Keratinocyte (primary cell): ENCODE measurements around the gene SUGCT. TPM values are rescaled to one million over a fixed set of nuclear protein-coding genes. Genes with fewer than 3 reads are reported as not detected.

Experiments used
- DNase-seq: peaks from one replicate; pipeline ENCODE4 v3.0.0-alpha.2; 2011; ENCODE audit warnings: low read depth, missing footprints, low spot score
- FAIRE-seq: peaks from 2 replicates; lab custom pipeline; 2011; peaks lifted over from hg19 to GRCh38; lab: Jason Lieb, UNC
- H2AFZ ChIP-seq: 2 replicates; pipeline ENCODE4 v1.6.0; 2012; ENCODE audit warnings: low read length, control low read depth, inconsistent platforms; ENCODE audit not compliant: control insufficient read depth
- H3K27ac ChIP-seq: 2 replicates; pipeline ENCODE4 v1.5.1; 2011; ENCODE audit warnings: low read length; ENCODE audit not compliant: control insufficient read depth, insufficient read depth
- H3K27me3 ChIP-seq: 3 replicates; pipeline ENCODE4 v1.6.0; 2011; ENCODE audit warnings: low read length; ENCODE audit not compliant: control insufficient read depth, insufficient read depth; ENCODE audit errors: extremely low read depth
- H3K36me3 ChIP-seq, 2 experiments: 2 replicates in 1 of 2; 3 replicates in 1 of 2; pipeline ENCODE4 v1.5.1; 2011; ENCODE audit warnings: low read length in 2 of 2, mild to moderate bottlenecking in 1 of 2; ENCODE audit not compliant: control insufficient read depth in 2 of 2, insufficient read depth in 2 of 2; ENCODE audit errors: extremely low read depth in 1 of 2
- H3K4me1 ChIP-seq: 3 replicates; pipeline ENCODE4 v1.5.1; 2011; ENCODE audit warnings: low read length; ENCODE audit not compliant: control insufficient read depth, insufficient read depth; ENCODE audit errors: extremely low read depth
- H3K4me2 ChIP-seq: 3 replicates; pipeline ENCODE4 v1.6.0; 2011; ENCODE audit warnings: low read depth, low read length; ENCODE audit not compliant: control insufficient read depth, insufficient read depth; ENCODE audit errors: extremely low read depth
- H3K4me3 ChIP-seq, 3 experiments: fragments of 200-600 bp in 1 of 3; sonication (generic) in 1 of 3; 2 replicates in 2 of 3; 3 replicates in 1 of 3; pipeline ENCODE4 v1.5.1; 2011 to 2016; ENCODE audit warnings: low read length in 3 of 3, mild to moderate bottlenecking in 3 of 3, control low read depth in 2 of 3, inconsistent platforms in 1 of 3, low read depth in 1 of 3, mixed read lengths in 1 of 3, mixed run types in 1 of 3, moderate library complexity in 1 of 3; ENCODE audit not compliant: control insufficient read depth in 2 of 3, insufficient read depth in 2 of 3; ENCODE audit errors: extremely low read depth in 1 of 3
- H3K79me2 ChIP-seq: 2 replicates; pipeline ENCODE4 v1.6.0; 2012; ENCODE audit warnings: low read length; ENCODE audit not compliant: control insufficient read depth, insufficient read depth
- H3K9ac ChIP-seq: 3 replicates; pipeline ENCODE4 v1.6.0; 2011; ENCODE audit warnings: low read length; ENCODE audit not compliant: control insufficient read depth, insufficient read depth; ENCODE audit errors: extremely low read depth
- H3K9me1 ChIP-seq: 3 replicates; pipeline ENCODE4 v1.6.0; 2011; ENCODE audit warnings: low read length; ENCODE audit not compliant: control insufficient read depth, insufficient read depth; ENCODE audit errors: extremely low read depth
- H3K9me3 ChIP-seq: 2 replicates; pipeline ENCODE4 v1.5.1; 2012; ENCODE audit warnings: low read depth, low read length; ENCODE audit not compliant: control insufficient read depth
- H4K20me1 ChIP-seq: 3 replicates; pipeline ENCODE4 v1.6.0; 2011; ENCODE audit warnings: low read length; ENCODE audit not compliant: control insufficient read depth, insufficient read depth; ENCODE audit errors: extremely low read depth
- CTCF ChIP-seq, 3 experiments: IDR thresholded peaks in 1 of 3; conservative IDR thresholded peaks in 1 of 3; optimal IDR thresholded peaks in 1 of 3; 2 replicates in 2 of 3; 3 replicates in 1 of 3; pipeline versions ENCODE3 to v1.5.1; 2011; ENCODE audit warnings: low read length in 3 of 3, mild to moderate bottlenecking in 3 of 3, moderate library complexity in 2 of 3, control low read depth in 1 of 3, inconsistent platforms in 1 of 3; ENCODE audit not compliant: insufficient read depth in 2 of 3; ENCODE audit errors: extremely low read depth in 1 of 3
- EZH2 ChIP-seq: IDR thresholded peaks from one replicate; pipeline ENCODE4 v1.6.1; 2012; ENCODE audit warnings: inconsistent platforms, mild to moderate bottlenecking, low read length, moderate library complexity
- dilution Hi-C: fragments of 300-500 bp; cut with MboI; formaldehyde crosslinking; loops from one replicate; pipeline ENCODE4 v1.7.0; 2020; ENCODE audit warnings: low sequenced_read_pairs; ENCODE audit not compliant: extremely low pct_ligation_motif_present
- polyA plus RNA-seq, 5 experiments: library from polyadenylated mRNA; depleted of rRNA in 3 of 5; stranded (reverse) in 3 of 5; stranded (forward) in 1 of 5; unstranded in 1 of 5; fragments of >200 nt; gene quantifications; 1 replicate in 1 of 5; 2 replicates in 3 of 5; 3 replicates in 1 of 5; pipeline versions ENCODE4 v1.2.1 to v1.2.3, GENCODE V29; 2011 to 2012; ENCODE audit warnings: missing spikeins in 2 of 5, low read depth in 1 of 5, low replicate concordance in 1 of 5

SUGCT gene
- polyA plus RNA-seq, 1 donor (not counting 4 experiments of a cell fraction or from before 2014, with no cell fraction given), result 134 TPM

- Histone ChIP-seq H3K9ac (peak overlapping the region; percentile 92), H2AFZ (peak overlapping the region; percentile 97), H3K36me3 (no peaks in the 10 kb centered on the region), H3K4me2 (peak overlapping the region; percentile 97), H3K27me3 (no peaks in the 10 kb centered on the region), H3K79me2 (peaks cover 55% of the 10 kb centered on the region), H3K9me3 (no peaks in the 10 kb centered on the region), H3K4me1 (peaks cover 13% of the 10 kb centered on the region), H3K27ac (peak overlapping the region; percentile 90), H3K4me3 (peak overlapping the region; percentile 76 to 91 (median 90)), H3K9me1 (no peaks in the 10 kb centered on the region), H4K20me1 (peaks cover 4% of the 10 kb centered on the region)
- DNase-seq (no peak), FAIRE-seq (no peak)
- dilution Hi-C loops, result no loop called here
- TF ChIP-seq EZH2 (no peak), CTCF (optimal IDR thresholded peaks at IDR 0.05 in 1 of 3, IDR thresholded peaks at IDR 0.05 in 1 of 3, conservative IDR thresholded peaks at IDR 0.05 in 1 of 3; ENCODE audit: extremely low read depth in 1 of 3, insufficient read depth in 2 of 3, low read length in 3 of 3) (no peak)
Observed at GRCh38 chr7:40133561-40134427, 1.0 kb upstream of the SUGCT start.

GRCh38 chr7:40135317-40135610 is 459 bp downstream of the SUGCT start:
- peak overlapping the region; percentile 76 to 91 (median 90) for H3K4me3 ChIP-seq
- peaks cover 13% of the 10 kb centered on the region for H3K4me1 ChIP-seq
- H3K27me3 ChIP-seq, result no peaks in the 10 kb centered on the region
- no peak for TF ChIP-seq CTCF (optimal IDR thresholded peaks at IDR 0.05 in 1 of 3, IDR thresholded peaks at IDR 0.05 in 1 of 3, conservative IDR thresholded peaks at IDR 0.05 in 1 of 3; ENCODE audit: extremely low read depth in 1 of 3, insufficient read depth in 2 of 3, low read length in 3 of 3)
- TF ChIP-seq EZH2, result no peak
- DNase-seq (no peak), FAIRE-seq (no peak)
- H3K27ac ChIP-seq, result peak overlapping the region; percentile 90
- H3K9me1 ChIP-seq, result no peaks in the 10 kb centered on the region
- dilution Hi-C loops, result no loop called here
- H3K9ac ChIP-seq, result peak overlapping the region; percentile 92
- H3K36me3 ChIP-seq, result no peaks in the 10 kb centered on the region
- H3K4me2 ChIP-seq, result peak overlapping the region; percentile 86
- no peaks in the 10 kb centered on the region for H3K9me3 ChIP-seq
- H4K20me1 ChIP-seq, result peaks cover 4% of the 10 kb centered on the region
- H2AFZ ChIP-seq, result peak overlapping the region; percentile 93
- H3K79me2 ChIP-seq, result peaks cover 41% of the 10 kb centered on the region
